ENCODE results near the gene CELSR2. TPM values are rescaled to one million over a fixed set of nuclear protein-coding genes. Genes with fewer than 3 reads are reported as not detected.

Gene CELSR2
- total and polyA plus RNA-seq, 2 of the 8 experiments (the other 6 are each of a cell fraction or from before 2014, with no cell fraction given): 12.0 to 27.7 TPM

GRCh38 chr1:109225308-109225707 is 24.0 kb upstream of the CELSR2 start:
- Histone ChIP-seq H3K4me2 (ENCODE audit: insufficient read depth in 1 of 2, low read depth in 2 of 2, low read length in 2 of 2) (peak overlapping the region; percentile 22 to 55; a peak in 2 of 4 replicates), H2AK5ac (ENCODE audit: low read depth, low read length) (no peak overlapping the region), H3K23me2 (ENCODE audit: low read depth, low read length) (peaks cover 4% of the 10 kb centered on the region; the same call in 1 of the 2 replicates), H4K5ac (ENCODE audit: insufficient read length, low read depth, low read length) (no peak overlapping the region), H3K79me2 (ENCODE audit: control insufficient read depth in 1 of 2, insufficient read depth in 2 of 2, low read length in 2 of 2) (peaks cover 0 to 53% of the 10 kb centered on the region in 2 experiments; a peak in 2 of 4 replicates), H2AFZ (ENCODE audit: low read length) (no peak overlapping the region), H2BK12ac (ENCODE audit: low read depth, low read length) (no peak overlapping the region), H3K9ac (replicated peaks in 1 of 4; ENCODE audit: extremely low read depth in 1 of 4, low read depth in 3 of 4, low read length in 3 of 4) (no peak overlapping the region), H2BK15ac (ENCODE audit: low read length) (no peak overlapping the region), H3K14ac (ENCODE audit: insufficient read length) (no peak overlapping the region), H2BK5ac (ENCODE audit: low read depth, low read length) (no peak overlapping the region; the same call in 1 of the 2 replicates), H2BK20ac (ENCODE audit: low read length) (no peak overlapping the region), H3K79me1 (ENCODE audit: low read depth, low read length) (no peaks in the 10 kb centered on the region; the same call in 1 of the 2 replicates), H3K9me3 (ENCODE audit: insufficient read depth in 2 of 2, low read depth in 1 of 2, low read length in 1 of 2) (no peaks in the 10 kb centered on the region), H3K36me3 (ENCODE audit: control insufficient read depth in 2 of 4, insufficient read depth in 4 of 4, low read length in 3 of 4) (peaks cover 0 to 45% (median 0%) of the 10 kb centered on the region in 4 experiments; a peak in 2 of 8 replicates), H3K23ac (ENCODE audit: insufficient read length) (no peak overlapping the region), H2BK120ac (replicated peaks; ENCODE audit: low read depth, low read length) (no peak overlapping the region), H4K8ac (ENCODE audit: extremely low read depth, insufficient read depth, low read length) (no peak overlapping the region), H3K56ac (replicated peaks; ENCODE audit: insufficient read length, low read depth, low read length) (no peak overlapping the region), H3K27ac (ENCODE audit: low read depth, low read length) (no peak overlapping the region), H3K27me3 (replicated peaks in 1 of 4; ENCODE audit: control insufficient read depth in 3 of 4, extremely low read depth in 1 of 4, insufficient read depth in 3 of 4, low read length in 3 of 4) (no peaks in the 10 kb centered on the region), H3K4me3 (ENCODE audit: extremely low read depth in 1 of 4, insufficient read depth in 2 of 4, low read depth in 3 of 4, low read length in 4 of 4) (no peak overlapping the region), H3K18ac (ENCODE audit: extremely low read depth, low read length) (no peak overlapping the region; the same call in 1 of the 2 replicates), H3K4ac (replicated peaks; ENCODE audit: insufficient read length, low read depth, low read length) (no peak overlapping the region), H4K20me1 (replicated peaks in 1 of 2; ENCODE audit: control insufficient read depth in 1 of 2, insufficient read depth in 2 of 2, low read length in 2 of 2) (no peaks in the 10 kb centered on the region), H4K91ac (replicated peaks; ENCODE audit: insufficient read length, low read length) (no peak overlapping the region), H3K4me1 (replicated peaks in 1 of 4; ENCODE audit: control insufficient read depth in 3 of 4, insufficient read depth in 4 of 4, low read length in 3 of 4) (peaks cover 5 to 22% (median 12%) of the 10 kb centered on the region in 4 experiments)
- no peak for DNase-seq (ENCODE audit: low read depth in 1 of 2, low spot score in 2 of 2)
- no peak for FAIRE-seq
- TF ChIP-seq CHD1 (IDR thresholded peaks at IDR 0.05; ENCODE audit: low read depth, low read length): no peak
- TF ChIP-seq SUZ12 (IDR thresholded peaks at IDR 0.05; ENCODE audit: low read length): no peak
- no peak for TF ChIP-seq GTF2F1 (IDR thresholded peaks at IDR 0.05; ENCODE audit: borderline replicate concordance, low read depth, low read length)
- TF ChIP-seq POLR2A (IDR thresholded peaks at IDR 0.05; ENCODE audit: control extremely low read depth in 1 of 2, low read depth in 2 of 2, low read length in 2 of 2): no peak
- no peak for TF ChIP-seq MAFK (IDR thresholded peaks at IDR 0.05; ENCODE audit: low read depth, low read length)
- TF ChIP-seq SP2 (IDR thresholded peaks at IDR 0.05; ENCODE audit: low read length): no peak
- no peak for TF ChIP-seq BACH1 (IDR thresholded peaks at IDR 0.05; ENCODE audit: low read length)
- ChIA-PET POLR2A (ENCODE audit: partially characterized antibody) (interaction anchor here (0.6 to 3.9 kb wide), 7 partner anchors 10 to 23 kb away, joined by 3 to 45 read pairs (median 4); partner anchors contain the start of gene SARS1), CTCF (ENCODE audit: partially characterized antibody) (interaction anchor here (0.5 to 3.8 kb wide), 8 partner anchors 12 to 463 kb away, joined by 3 to 29 read pairs (median 5); partner anchors contain the start of gene SARS1)
- WGBS, 2 experiments (ENCODE audit: extremely low coverage in 1 of 2, insufficient coverage in 1 of 2, insufficient read length in 1 of 2, insufficient replicate concordance in 2 of 2, low coverage in 1 of 2, low lambda C conversion rate in 2 of 2, missing lambda C conversion rate in 1 of 2): 64% methylated on average over 3 of the region's 3 CpGs; no CpG with 5 or more reads in 1 of the 2 experiments

Measured in H1 (cell line).